ENCODE measurements around the gene EFHC2. TPM values are rescaled to one million over a fixed set of nuclear protein-coding genes. Genes with fewer than 3 reads are reported as not detected.

EFHC2 gene
- total RNA-seq, 1 donor from 2014 or later, result 11.7 TPM

- no peak for DNase-seq
- no peak for TF ChIP-seq CTCF (IDR thresholded peaks at IDR 0.05; ENCODE audit: borderline replicate concordance)
- no peaks in the 10 kb centered on the region for H3K27me3 ChIP-seq (ENCODE audit: low read depth)
- H3K9me3 ChIP-seq (replicated peaks), result no peaks in the 10 kb centered on the region
- H3K4me3 ChIP-seq, result no peak overlapping the region
- intact Hi-C loops (cut with micrococcal nuclease), result no loop called here
- no peaks in the 10 kb centered on the region for H3K36me3 ChIP-seq
- no peaks in the 10 kb centered on the region for H3K4me1 ChIP-seq
- H3K27ac ChIP-seq (replicated peaks), result no peak overlapping the region
Measured at GRCh38 chrX:44330227-44330626, 13.2 kb downstream of the EFHC2 start.

- no peak for TF ChIP-seq CTCF (IDR thresholded peaks at IDR 0.05; ENCODE audit: borderline replicate concordance)
- Histone ChIP-seq H3K27me3 (ENCODE audit: low read depth) (no peaks in the 10 kb centered on the region), H3K4me3 (no peak overlapping the region), H3K4me1 (no peaks in the 10 kb centered on the region), H3K27ac (replicated peaks) (no peak overlapping the region), H3K36me3 (no peaks in the 10 kb centered on the region), H3K9me3 (replicated peaks) (no peaks in the 10 kb centered on the region)
- intact Hi-C loops (cut with micrococcal nuclease), result no loop called here
- DNase-seq, result no peak
Measured at GRCh38 chrX:44319550-44319949, 23.9 kb downstream of the EFHC2 start.

- Histone ChIP-seq H3K4me1 (peaks cover 10% of the 10 kb centered on the region), H3K4me3 (no peak overlapping the region), H3K27me3 (ENCODE audit: low read depth) (no peaks in the 10 kb centered on the region), H3K27ac (replicated peaks) (no peak overlapping the region), H3K36me3 (no peaks in the 10 kb centered on the region), H3K9me3 (replicated peaks) (no peaks in the 10 kb centered on the region)
- no peak for DNase-seq
- intact Hi-C loops (cut with micrococcal nuclease), result no loop called here
- no peak for TF ChIP-seq CTCF (IDR thresholded peaks at IDR 0.05; ENCODE audit: borderline replicate concordance)
Measured at GRCh38 chrX:44317181-44317580, 26.3 kb downstream of the EFHC2 start.

GRCh38 chrX:44314808-44315207 is 28.7 kb downstream of the EFHC2 start:
- intact Hi-C loops (cut with micrococcal nuclease), result no loop called here
- Histone ChIP-seq H3K27ac (replicated peaks) (peak overlapping the region; percentile 72), H3K36me3 (no peaks in the 10 kb centered on the region), H3K4me3 (no peak overlapping the region), H3K4me1 (peaks cover 14% of the 10 kb centered on the region), H3K9me3 (replicated peaks) (no peaks in the 10 kb centered on the region), H3K27me3 (ENCODE audit: low read depth) (no peaks in the 10 kb centered on the region)
- no peak for TF ChIP-seq CTCF (IDR thresholded peaks at IDR 0.05; ENCODE audit: borderline replicate concordance)
- DNase-seq, result no peak

GRCh38 chrX:44314259-44314734 is 29.2 kb downstream of the EFHC2 start:
- intact Hi-C loops (cut with micrococcal nuclease), result no loop called here
- Histone ChIP-seq H3K36me3 (no peaks in the 10 kb centered on the region), H3K4me1 (peaks cover 14% of the 10 kb centered on the region), H3K9me3 (replicated peaks) (no peaks in the 10 kb centered on the region), H3K4me3 (no peak overlapping the region), H3K27ac (replicated peaks) (peak overlapping the region; percentile 72), H3K27me3 (ENCODE audit: low read depth) (no peaks in the 10 kb centered on the region)
- TF ChIP-seq CTCF (IDR thresholded peaks at IDR 0.05; ENCODE audit: borderline replicate concordance), result no peak
- peak; percentile 23 for DNase-seq

GRCh38 chrX:44312421-44312820 is 31.1 kb downstream of the EFHC2 start:
- H3K36me3 ChIP-seq, result no peaks in the 10 kb centered on the region
- peaks cover 14% of the 10 kb centered on the region for H3K4me1 ChIP-seq
- intact Hi-C loops (cut with micrococcal nuclease), result no loop called here
- no peaks in the 10 kb centered on the region for H3K27me3 ChIP-seq (ENCODE audit: low read depth)
- DNase-seq, result no peak
- no peak overlapping the region for H3K4me3 ChIP-seq
- TF ChIP-seq CTCF (IDR thresholded peaks at IDR 0.05; ENCODE audit: borderline replicate concordance), result no peak
- H3K27ac ChIP-seq (replicated peaks), result no peak overlapping the region
- no peaks in the 10 kb centered on the region for H3K9me3 ChIP-seq (replicated peaks)
